T-helper 1 cell treated with Interleukin-12 subunit alpha and Interleukin-12 subunit beta and Interleukin-4 antibody, amounts not matched to agents 30 μg/mL and 1 μg/mL, for 36 hours (primary cell): ENCODE data around the gene IRF8.

Experiments used
- H3K27ac Mint-ChIP-seq: one replicate; pipeline ENCODE4 v1.8.0; 2021; ENCODE audit warnings: mild to moderate bottlenecking, mixed read lengths
- H3K27me3 Mint-ChIP-seq: one replicate; pipeline ENCODE4 v1.8.0; 2021; ENCODE audit warnings: low read depth, mixed read lengths
- H3K36me3 Mint-ChIP-seq: one replicate; pipeline ENCODE4 v1.8.0; 2021; ENCODE audit warnings: low read depth, mixed read lengths
- H3K4me1 Mint-ChIP-seq: one replicate; pipeline ENCODE4 v1.8.0; 2021; ENCODE audit warnings: low read depth, mixed read lengths
- H3K4me3 Mint-ChIP-seq: one replicate; pipeline ENCODE4 v1.8.0; 2021; ENCODE audit warnings: mild to moderate bottlenecking, moderate library complexity, mixed read lengths
- H3K9me3 Mint-ChIP-seq: one replicate; pipeline ENCODE4 v1.8.0; 2021; ENCODE audit warnings: mixed read lengths

IRF8 gene

DNA sequence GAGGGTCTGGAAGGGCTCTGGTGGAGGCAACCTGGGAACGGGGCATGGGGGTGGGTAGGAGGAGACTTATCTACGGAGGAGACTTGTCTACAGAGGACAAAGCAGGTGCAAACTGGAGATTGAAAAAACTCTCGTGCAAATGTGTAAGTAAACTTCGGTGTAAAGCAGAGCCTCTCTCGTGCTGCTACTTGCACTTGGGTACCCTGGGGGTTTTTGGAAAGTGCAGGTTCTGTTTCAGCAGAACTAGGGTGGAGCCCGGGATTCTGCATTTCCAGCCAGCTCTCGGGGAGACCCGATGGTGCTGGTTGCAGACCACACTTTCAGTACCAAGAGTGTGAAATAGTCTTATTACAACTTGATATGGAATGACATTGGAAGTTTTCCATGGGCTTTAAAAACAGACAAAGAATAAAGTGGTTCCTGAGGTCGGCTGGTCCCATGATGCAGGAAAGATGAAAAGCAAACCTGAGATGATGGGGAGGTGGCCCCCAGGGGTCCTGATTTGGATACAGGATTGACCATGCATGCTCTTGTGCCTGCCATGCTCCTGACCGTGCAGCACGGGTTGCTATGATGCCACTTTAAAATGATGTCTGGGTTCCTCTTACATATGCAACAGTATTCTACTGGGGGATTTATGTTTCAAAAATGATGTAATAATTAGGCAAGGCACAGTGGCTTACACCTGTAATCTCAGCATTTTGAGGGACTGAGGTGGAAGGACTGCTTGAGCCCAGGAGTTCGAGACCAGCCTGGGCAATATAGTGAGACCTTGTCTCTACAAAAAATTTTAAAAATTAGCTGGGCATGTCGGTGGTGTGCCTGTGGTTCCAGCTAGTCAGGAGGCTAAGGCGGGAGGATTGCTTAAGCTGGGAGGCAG is 69.3 kb downstream of the IRF8 start:
- no peak overlapping the region for H3K4me3 Mint-ChIP-seq

DNA sequence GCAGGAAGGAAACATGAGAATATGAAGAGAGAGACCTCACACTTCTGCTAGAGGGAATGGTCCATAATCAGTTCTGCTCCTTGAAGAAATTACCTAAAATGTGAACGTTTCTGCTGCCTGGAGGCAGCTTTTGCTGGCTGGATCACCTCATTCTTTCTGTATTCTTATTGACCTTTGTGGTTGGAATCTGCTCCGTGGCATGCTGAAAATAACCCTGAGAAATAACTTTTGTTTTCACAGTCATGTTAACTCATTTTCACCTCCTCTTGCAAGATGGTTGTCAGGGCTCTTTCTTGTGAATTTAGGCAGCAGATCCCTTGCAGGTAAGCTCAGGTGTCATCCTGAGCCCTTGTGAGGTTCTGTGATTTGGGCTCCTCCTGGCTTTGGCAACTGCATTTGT is 70.2 kb downstream of the IRF8 start:
- H3K4me1 Mint-ChIP-seq = peaks cover 5% of the 10 kb centered on the region
- peaks cover 13% of the 10 kb centered on the region for H3K27me3 Mint-ChIP-seq
- peaks cover 9% of the 10 kb centered on the region for H3K9me3 Mint-ChIP-seq
- H3K27ac Mint-ChIP-seq = no peak overlapping the region
- H3K4me3 Mint-ChIP-seq = no peak overlapping the region
- H3K36me3 Mint-ChIP-seq = no peaks in the 10 kb centered on the region

More for the DNA sequence above, 69.3 kb downstream of the IRF8 start:
- Mint-ChIP-seq H3K9me3 (peaks cover 5% of the 10 kb centered on the region), H3K36me3 (no peaks in the 10 kb centered on the region), H3K27ac (no peak overlapping the region), H3K4me1 (peaks cover 5% of the 10 kb centered on the region), H3K27me3 (peaks cover 13% of the 10 kb centered on the region)

DNA sequence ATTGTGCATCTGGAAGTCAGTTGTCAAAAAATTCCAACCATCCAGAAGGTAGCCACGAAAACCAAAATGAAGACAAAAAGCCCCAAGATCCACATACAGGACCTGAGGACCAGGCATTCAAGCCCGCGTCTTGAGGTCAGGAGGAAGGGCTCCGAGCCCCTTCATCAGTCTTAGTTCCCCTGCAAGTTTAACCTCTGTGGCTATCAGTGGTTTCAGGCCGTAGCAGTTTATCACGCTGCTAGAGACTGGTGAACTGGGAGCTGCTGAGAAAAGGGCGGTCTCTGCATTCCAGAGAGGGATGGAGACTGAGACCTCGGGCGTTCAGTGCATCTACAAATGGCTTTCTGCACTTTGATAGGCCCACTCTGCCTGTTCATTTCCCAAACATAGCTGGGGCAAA is 70.6 kb downstream of the IRF8 start:
- Mint-ChIP-seq H3K4me3 (no peak overlapping the region), H3K36me3 (no peaks in the 10 kb centered on the region), H3K4me1 (peaks cover 5% of the 10 kb centered on the region), H3K27ac (no peak overlapping the region), H3K27me3 (peaks cover 13% of the 10 kb centered on the region), H3K9me3 (peaks cover 14% of the 10 kb centered on the region)

DNA sequence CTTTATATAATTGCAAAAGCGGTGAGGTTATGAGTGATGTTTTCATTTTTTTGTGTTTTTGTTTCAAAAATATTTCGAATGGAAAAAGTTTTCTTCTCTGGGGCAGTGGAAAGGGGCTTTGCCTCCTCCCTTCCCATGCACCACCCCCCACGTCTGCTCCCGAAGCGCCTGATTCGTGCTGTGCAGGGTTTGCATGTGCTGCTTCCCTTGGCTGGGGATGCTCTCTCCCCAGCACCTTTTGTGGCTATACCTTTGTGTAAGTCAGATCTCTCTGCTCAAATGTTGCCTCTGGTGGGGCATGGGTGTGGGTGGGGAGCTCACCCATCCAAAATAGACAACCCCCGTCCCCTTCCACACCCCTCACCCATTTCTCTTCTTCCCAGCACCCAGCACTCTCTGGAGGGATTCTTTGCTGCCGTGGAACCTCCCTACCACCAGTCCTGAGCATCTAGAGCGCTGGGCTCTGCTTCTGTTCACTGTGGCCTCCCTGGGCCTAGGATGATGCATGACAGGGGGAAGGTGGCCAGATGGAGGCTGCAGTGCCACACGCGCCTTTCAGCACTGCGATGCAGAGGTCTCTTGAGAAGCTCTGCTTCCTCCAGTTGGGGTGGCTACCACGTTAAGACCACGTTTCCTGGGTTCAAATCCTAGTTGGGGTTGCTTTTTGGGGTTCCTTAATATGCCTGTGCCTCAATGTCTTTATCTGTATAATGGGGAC is 71.2 kb downstream of the IRF8 start:
- H3K4me3 Mint-ChIP-seq = no peak overlapping the region
- no peak overlapping the region for H3K27ac Mint-ChIP-seq
- H3K27me3 Mint-ChIP-seq = peaks cover 13% of the 10 kb centered on the region
- peaks cover 17% of the 10 kb centered on the region for H3K9me3 Mint-ChIP-seq
- H3K36me3 Mint-ChIP-seq = no peaks in the 10 kb centered on the region
- peaks cover 5% of the 10 kb centered on the region for H3K4me1 Mint-ChIP-seq

DNA sequence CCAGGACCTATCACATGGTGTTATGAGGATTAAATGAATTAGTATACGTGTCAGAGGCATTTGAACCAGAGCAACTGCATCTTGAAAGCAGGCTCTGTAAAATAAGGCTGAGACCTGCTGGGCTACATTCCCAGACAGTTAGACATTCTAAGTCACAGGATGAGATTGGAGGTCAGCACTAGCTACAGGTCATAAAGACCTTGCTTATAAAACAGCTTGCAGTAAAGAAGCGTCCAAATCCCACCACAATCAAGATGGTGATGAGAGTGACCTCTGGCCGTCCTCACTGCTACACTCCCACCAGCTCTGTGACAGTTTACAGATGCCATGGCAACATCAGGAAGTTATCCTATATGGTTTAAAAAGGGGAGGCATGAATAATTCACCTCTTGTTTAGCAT is 71.8 kb downstream of the IRF8 start:
- Mint-ChIP-seq H3K9me3 (peaks cover 17% of the 10 kb centered on the region), H3K27me3 (peaks cover 16% of the 10 kb centered on the region), H3K27ac (no peak overlapping the region), H3K4me1 (peaks cover 5% of the 10 kb centered on the region), H3K4me3 (no peak overlapping the region), H3K36me3 (no peaks in the 10 kb centered on the region)
